MM.1S (cell line): ENCODE results near the gene LGR4.

Source experiments
- DNase-seq: peaks from one replicate; pipeline ENCODE4 v3.0.0-alpha.2; 2015
- H2AFZ ChIP-seq: fragments of 300-600 bp; sonication (generic); 2 replicates; pipeline ENCODE4 v1.6.0; 2016; ENCODE audit warnings: antibody characterized with exemption, low read length
- H3F3A ChIP-seq: fragments of 300-600 bp; sonication (generic); 2 replicates; pipeline ENCODE4 v1.6.1; 2016; ENCODE audit warnings: mild to moderate bottlenecking, antibody characterized with exemption, low read length, moderate library complexity, mixed read lengths; ENCODE audit not compliant: insufficient read depth
- H3K27ac ChIP-seq: fragments of 300-600 bp; sonication (generic); 2 replicates; pipeline ENCODE4 v1.5.1; 2016; ENCODE audit warnings: mild to moderate bottlenecking, low read length
- H3K27me3 ChIP-seq: fragments of 300-600 bp; sonication (generic); replicated peaks from 2 replicates; pipeline ENCODE4 v1.6.0; 2016; ENCODE audit warnings: low read length; ENCODE audit not compliant: insufficient read depth
- H3K36me3 ChIP-seq: fragments of 300-600 bp; sonication (generic); replicated peaks from 2 replicates; pipeline ENCODE4 v1.6.1; 2016; ENCODE audit warnings: mild to moderate bottlenecking, low read length, mixed read lengths; ENCODE audit not compliant: insufficient read depth
- H3K4me1 ChIP-seq: fragments of 300-600 bp; sonication (generic); 2 replicates; pipeline ENCODE4 v1.6.1; 2016; ENCODE audit warnings: low read length, mixed read lengths
- H3K4me2 ChIP-seq: fragments of 300-600 bp; sonication (generic); 2 replicates; pipeline ENCODE4 v1.6.0; 2016; ENCODE audit warnings: low read depth, low read length
- H3K4me3 ChIP-seq: fragments of 300-600 bp; sonication (generic); 2 replicates; pipeline ENCODE4 v1.5.1; 2016; ENCODE audit warnings: low read length, mixed read lengths
- H3K79me2 ChIP-seq: fragments of 300-600 bp; sonication (generic); 2 replicates; pipeline ENCODE4 v1.6.1; 2016; ENCODE audit warnings: mixed run types, low read length, mixed read lengths
- H3K9ac ChIP-seq: fragments of 300-600 bp; sonication (generic); 2 replicates; pipeline ENCODE4 v1.6.1; 2016; ENCODE audit warnings: low read length, mixed read lengths
- H3K9me2 ChIP-seq: fragments of 300-600 bp; sonication (generic); replicated peaks from 2 replicates; pipeline ENCODE4 v1.6.1; 2016; ENCODE audit warnings: mild to moderate bottlenecking, low read length, mixed read lengths; ENCODE audit not compliant: insufficient read depth
- H3K9me3 ChIP-seq: fragments of 300-600 bp; sonication (generic); replicated peaks from 2 replicates; pipeline ENCODE4 v1.6.1; 2016; ENCODE audit warnings: mild to moderate bottlenecking, low read length, mixed read lengths; ENCODE audit not compliant: insufficient read depth
- H4K20me1 ChIP-seq: fragments of 300-600 bp; sonication (generic); 2 replicates; pipeline ENCODE4 v1.6.1; 2016; ENCODE audit warnings: mild to moderate bottlenecking, low read length, moderate library complexity, mixed read lengths; ENCODE audit not compliant: insufficient read depth
- CTCF ChIP-seq: fragments of 300-600 bp; sonication (generic); IDR thresholded peaks from 2 replicates; pipeline ENCODE4 v1.5.1; 2016; ENCODE audit warnings: antibody characterized with exemption, low read length, mixed read lengths
- EZH2 ChIP-seq: fragments of 300-600 bp; sonication (generic); optimal IDR thresholded peaks from 2 replicates; pipeline ENCODE3; 2017; ENCODE audit warnings: low read depth, mild to moderate bottlenecking, antibody characterized with exemption, low read length, mixed read lengths
- EZH2phosphoT487 ChIP-seq: fragments of 300-600 bp; sonication (generic); IDR thresholded peaks from 2 replicates; pipeline ENCODE4 v1.6.1; 2018; ENCODE audit warnings: antibody characterized with exemption, low read length

LGR4 gene

GRCh38 chr11:27409049-27409448 lies 63.5 kb downstream of the LGR4 start:
- Histone ChIP-seq H3K27ac (no peak overlapping the region), H3K9ac (no peak overlapping the region), H3K4me3 (no peak overlapping the region), H3K4me2 (no peak overlapping the region), H3K9me3 (no peaks in the 10 kb centered on the region), H2AFZ (no peak overlapping the region), H3K27me3 (no peaks in the 10 kb centered on the region), H3K4me1 (no peaks in the 10 kb centered on the region), H3K9me2 (no peaks in the 10 kb centered on the region), H3K36me3 (no peaks in the 10 kb centered on the region), H3K79me2 (no peaks in the 10 kb centered on the region), H3F3A (no peaks in the 10 kb centered on the region), H4K20me1 (no peaks in the 10 kb centered on the region)
- no peak for DNase-seq
- TF ChIP-seq CTCF = no peak
- no peak for TF ChIP-seq EZH2phosphoT487
- TF ChIP-seq EZH2 = no peak

- Histone ChIP-seq H3K9me3 (no peaks in the 10 kb centered on the region), H3K27me3 (no peaks in the 10 kb centered on the region), H3K36me3 (no peaks in the 10 kb centered on the region), H3K79me2 (no peaks in the 10 kb centered on the region), H4K20me1 (no peaks in the 10 kb centered on the region), H3K4me3 (no peak overlapping the region), H3F3A (no peaks in the 10 kb centered on the region), H3K4me1 (no peaks in the 10 kb centered on the region), H3K4me2 (no peak overlapping the region), H3K27ac (no peak overlapping the region), H3K9ac (no peak overlapping the region), H2AFZ (no peak overlapping the region), H3K9me2 (no peaks in the 10 kb centered on the region)
- TF ChIP-seq EZH2phosphoT487 = no peak
- no peak for TF ChIP-seq EZH2
- no peak for TF ChIP-seq CTCF
- DNase-seq = no peak
These were observed 64.3 kb downstream of the LGR4 start for GRCh38 chr11:27408246-27408800.

GRCh38 chr11:27406498-27407354 lies 65.9 kb downstream of the LGR4 start:
- H3F3A ChIP-seq = no peaks in the 10 kb centered on the region
- DNase-seq = no peak
- H3K36me3 ChIP-seq = no peaks in the 10 kb centered on the region
- H3K9me3 ChIP-seq = no peaks in the 10 kb centered on the region
- H2AFZ ChIP-seq = no peak overlapping the region
- H3K79me2 ChIP-seq = no peaks in the 10 kb centered on the region
- H3K27me3 ChIP-seq = no peaks in the 10 kb centered on the region
- TF ChIP-seq CTCF (no peak), EZH2 (no peak), EZH2phosphoT487 (no peak)
- no peaks in the 10 kb centered on the region for H4K20me1 ChIP-seq
- no peak overlapping the region for H3K4me3 ChIP-seq
- H3K4me1 ChIP-seq = no peaks in the 10 kb centered on the region
- H3K27ac ChIP-seq = no peak overlapping the region
- H3K9ac ChIP-seq = no peak overlapping the region
- H3K9me2 ChIP-seq = no peaks in the 10 kb centered on the region
- H3K4me2 ChIP-seq = no peak overlapping the region
